ENCODE results near the gene PDZD2.

PDZD2 gene

GRCh38 chr5:32157078-32157477 is 518.1 kb downstream of the PDZD2 start:
- no peak for DNase-seq

GRCh38 chr5:32158679-32158975 is 519.7 kb downstream of the PDZD2 start:
- DNase-seq: no peak

- no peak for DNase-seq
These were observed 520.6 kb downstream of the PDZD2 start for GRCh38 chr5:32159328-32160072.

GRCh38 chr5:32160228-32160627 is 521.3 kb downstream of the PDZD2 start:
- no peak for DNase-seq
